Measurements from ENCODE around the gene CDK12.
"Not testable (repeated sequence)": the region's sequence is repeated elsewhere in the genome, so short reads cannot be mapped to it uniquely, and the experiment has no call there.

CDK12 gene

DNA sequence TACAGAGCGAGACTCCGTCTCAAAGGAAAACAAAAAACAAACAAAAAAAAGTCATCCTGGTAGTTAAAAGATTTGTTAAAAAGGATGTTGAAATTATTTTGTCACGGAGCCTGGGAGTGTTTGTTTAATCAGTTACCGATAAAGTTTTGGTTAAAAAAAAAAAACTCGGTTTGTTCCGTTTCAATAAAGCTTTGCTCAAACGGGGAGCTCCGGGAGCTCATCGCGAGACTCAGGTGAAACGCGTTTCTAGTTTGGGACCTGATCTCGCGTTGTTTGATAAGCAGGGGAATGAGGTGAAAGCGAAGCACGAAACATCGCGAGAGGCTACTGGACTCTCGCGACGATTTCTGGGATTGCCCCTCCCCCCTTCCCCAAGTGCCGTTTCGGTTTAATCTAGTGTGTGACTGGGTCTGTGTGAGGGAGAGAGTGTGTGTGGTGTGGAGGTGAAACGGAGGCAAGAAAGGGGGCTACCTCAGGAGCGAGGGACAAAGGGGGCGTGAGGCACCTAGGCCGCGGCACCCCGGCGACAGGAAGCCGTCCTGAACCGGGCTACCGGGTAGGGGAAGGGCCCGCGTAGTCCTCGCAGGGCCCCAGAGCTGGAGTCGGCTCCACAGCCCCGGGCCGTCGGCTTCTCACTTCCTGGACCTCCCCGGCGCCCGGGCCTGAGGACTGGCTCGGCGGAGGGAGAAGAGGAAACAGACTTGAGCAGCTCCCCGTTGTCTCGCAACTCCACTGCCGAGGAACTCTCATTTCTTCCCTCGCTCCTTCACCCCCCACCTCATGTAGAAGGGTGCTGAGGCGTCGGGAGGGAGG, at the start of gene CDK12:
Gene CDK12 (plus strand): TSS at position 374 of the 813 bp plus-strand sequence. CDS start 586 bp downstream, outside the sequence.
- DNase-seq (ENCODE audit: low read depth) = peak; percentile 99

DNA sequence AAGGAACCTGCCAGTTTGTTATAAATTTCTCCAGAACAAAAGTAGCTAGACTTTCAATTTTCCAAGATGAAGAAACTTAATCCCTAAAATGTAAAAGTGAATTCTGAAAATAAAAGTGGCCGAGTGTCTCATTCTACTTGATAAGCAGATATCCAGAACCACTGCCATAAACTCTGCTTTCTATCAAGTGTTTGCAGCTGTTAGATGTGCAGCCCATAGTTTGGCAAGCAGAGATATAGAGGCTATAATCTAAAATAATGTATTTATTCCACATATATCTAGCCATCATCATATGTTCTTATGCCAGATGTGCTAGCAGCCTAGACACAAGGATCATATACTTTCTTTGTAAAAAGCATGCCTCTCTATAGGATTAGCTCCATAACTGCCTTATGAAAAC, 45.1 kb upstream of the CDK12 start:
- DNase-seq (ENCODE audit: low read depth) = no peak

DNA sequence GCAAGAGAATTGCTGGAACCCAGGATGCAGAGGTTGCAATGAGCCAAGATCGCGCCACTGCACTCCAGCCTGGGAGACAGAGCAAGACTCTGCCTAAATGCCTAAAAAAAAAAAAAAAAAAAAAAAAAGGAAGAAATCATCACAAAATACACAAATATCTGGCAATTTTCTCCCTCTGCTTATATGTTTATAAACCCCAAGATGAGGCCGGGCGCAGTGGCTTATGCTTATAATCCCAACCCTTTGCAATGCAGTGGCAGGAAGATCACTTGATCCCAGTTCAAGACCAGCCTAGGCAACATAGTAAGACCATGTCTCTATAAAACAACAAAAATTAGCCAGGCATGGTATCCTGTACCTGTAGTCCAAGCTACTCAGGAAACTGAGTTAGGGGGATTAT, 31.7 kb upstream of the CDK12 start:
- no peak for DNase-seq (ENCODE audit: low read depth)

DNA sequence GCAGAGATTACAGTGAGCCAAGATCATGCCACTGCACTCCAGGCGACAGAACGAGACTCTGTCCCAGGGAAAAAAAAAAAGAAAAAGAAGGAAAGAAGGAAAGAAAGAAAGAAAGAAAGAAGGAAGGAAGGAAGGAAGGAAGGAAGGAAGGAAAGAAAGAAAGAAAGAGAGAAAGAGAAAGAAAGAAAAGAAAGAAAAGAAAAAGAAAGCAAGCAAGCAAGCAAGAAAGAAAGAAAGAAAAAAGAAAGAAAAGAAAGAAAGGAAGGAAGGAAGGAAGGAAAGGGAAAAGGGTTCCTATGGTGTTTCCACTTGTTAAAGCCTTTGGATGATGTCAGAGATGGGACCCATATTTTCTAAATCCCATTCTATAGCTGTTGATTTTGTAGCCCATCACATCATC, 21.4 kb upstream of the CDK12 start:
- DNase-seq (ENCODE audit: low read depth) = not testable (repeated sequence)

DNA sequence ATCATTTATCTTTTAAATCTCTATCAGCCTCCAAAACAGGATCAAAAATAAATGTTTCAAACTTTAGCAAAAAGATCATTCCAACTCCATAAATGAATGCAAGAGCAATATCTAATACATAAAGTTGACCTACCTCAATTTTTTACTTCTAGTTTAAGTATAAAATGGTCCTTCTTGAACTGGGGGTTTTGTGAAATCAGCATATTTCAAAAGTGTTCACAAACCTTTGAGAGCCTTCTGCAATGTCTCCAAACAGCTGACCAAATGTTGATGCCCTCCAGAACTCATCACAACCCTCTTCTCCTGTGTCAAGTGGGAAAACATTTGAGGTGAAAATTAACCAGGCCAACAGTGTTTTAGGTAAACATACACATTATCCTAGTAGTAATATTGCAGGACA, 18.0 kb upstream of the CDK12 start:
- no peak for DNase-seq (ENCODE audit: low read depth)

DNA sequence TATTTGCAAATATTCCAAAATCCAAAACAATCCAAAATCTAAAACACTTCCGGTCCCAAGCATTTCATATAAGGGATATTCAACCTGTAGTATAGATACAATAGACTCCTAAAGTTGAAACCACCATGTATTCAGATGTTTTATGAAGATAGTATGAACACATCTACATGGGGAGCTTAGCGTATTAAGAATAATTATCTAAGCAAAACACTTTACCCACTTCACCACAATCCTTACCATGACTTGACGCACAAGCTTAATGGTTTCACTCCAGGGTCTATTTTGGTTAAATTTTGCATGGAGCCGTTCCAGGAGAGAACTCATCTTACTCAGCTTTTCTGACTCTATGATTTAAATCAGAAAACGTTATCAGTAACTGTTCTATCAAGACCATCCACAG, 13.7 kb upstream of the CDK12 start:
- DNase-seq (ENCODE audit: low read depth) = no peak

DNA sequence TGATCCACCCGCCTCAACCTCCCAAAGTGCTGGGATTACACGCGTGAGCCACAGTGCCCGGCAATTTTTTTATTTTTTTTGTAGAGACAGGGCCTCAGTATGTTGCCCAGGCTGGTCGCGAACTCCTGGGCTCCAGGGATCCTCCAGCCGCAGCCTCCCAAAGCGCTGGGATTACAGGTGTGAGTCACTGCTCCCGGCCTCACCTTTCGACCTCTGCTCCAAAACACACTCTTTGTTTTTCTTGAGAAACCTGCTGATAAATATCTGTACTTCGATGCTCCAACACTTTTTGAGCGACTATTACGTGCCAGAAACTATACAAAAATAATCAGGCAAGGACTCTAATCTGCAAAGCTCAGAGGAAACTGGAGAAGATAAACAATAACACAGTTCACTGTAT, 11.2 kb upstream of the CDK12 start:
- no peak for DNase-seq (ENCODE audit: low read depth)

DNA sequence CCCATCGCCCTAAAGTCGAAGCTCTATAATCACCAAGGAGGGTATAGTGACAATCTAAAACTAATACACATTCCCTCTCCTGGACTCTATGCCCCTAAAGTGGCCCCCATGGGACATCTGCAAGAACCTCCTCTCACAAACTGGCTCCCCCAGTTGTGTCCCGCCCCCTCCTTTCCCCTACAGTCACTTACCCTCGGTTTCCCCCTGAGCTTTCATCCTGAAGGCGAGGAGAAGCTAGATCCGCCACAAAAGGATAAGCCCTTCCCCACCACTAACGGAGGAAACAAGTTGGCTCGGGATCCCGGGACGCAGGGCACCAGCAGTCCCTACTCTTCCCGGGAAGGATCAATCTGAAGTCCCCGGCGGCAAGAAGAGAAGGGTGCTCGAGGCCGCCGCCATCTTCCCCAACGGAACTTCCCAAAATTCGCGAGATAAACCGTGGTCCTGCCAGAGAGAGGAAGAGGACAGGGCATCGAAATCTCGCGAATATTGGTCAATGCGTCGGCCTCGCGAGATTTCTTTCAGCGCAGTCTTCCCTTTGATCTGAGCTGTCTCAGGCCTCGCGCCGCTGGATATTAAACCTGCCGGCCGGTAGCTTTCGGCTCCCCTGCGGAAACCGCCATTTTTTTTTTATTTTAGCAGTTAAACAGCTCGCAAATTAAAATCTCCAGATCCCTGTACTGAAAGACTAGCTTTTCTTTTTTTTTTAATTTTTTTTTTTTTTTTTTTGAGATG, 10.3 kb upstream of the CDK12 start, which contains the start of gene MED1:
Gene MED1 (minus strand): TSS at position 417 of the 735 bp plus-strand sequence. CDS start 201 bp downstream, at position 216.
- peak; percentile 98 for DNase-seq (ENCODE audit: low read depth)

DNA sequence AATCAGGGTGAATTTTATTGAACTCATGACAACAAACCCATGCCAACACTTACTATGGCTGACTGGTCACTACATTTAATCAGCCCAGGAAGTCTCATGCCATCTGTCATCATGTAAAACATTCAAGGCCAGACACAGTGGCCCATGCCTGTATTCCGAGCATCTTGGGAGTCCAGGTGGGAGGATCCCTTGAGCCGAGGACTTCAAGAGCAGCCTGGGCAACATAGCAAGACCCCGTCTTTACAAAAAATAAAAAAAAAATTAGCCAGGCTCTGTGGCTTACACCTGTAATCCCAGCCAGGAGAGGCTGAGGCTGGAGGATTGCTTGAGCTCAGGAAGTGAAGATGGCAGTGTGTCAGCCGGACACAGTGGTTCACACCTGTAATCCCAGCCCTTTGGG, 5.4 kb upstream of the CDK12 start:
- no peak for DNase-seq (ENCODE audit: low read depth)

DNA sequence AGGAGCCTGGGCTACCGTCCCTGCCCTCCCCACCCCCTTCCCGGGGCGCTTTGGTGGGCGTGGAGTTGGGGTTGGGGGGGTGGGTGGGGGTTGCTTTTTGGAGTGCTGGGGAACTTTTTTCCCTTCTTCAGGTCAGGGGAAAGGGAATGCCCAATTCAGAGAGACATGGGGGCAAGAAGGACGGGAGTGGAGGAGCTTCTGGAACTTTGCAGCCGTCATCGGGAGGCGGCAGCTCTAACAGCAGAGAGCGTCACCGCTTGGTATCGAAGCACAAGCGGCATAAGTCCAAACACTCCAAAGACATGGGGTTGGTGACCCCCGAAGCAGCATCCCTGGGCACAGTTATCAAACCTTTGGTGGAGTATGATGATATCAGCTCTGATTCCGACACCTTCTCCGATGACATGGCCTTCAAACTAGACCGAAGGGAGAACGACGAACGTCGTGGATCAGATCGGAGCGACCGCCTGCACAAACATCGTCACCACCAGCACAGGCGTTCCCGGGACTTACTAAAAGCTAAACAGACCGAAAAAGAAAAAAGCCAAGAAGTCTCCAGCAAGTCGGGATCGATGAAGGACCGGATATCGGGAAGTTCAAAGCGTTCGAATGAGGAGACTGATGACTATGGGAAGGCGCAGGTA, 762 bp downstream of the CDK12 start:
- peak; percentile 33 for DNase-seq (ENCODE audit: low read depth)

DNA sequence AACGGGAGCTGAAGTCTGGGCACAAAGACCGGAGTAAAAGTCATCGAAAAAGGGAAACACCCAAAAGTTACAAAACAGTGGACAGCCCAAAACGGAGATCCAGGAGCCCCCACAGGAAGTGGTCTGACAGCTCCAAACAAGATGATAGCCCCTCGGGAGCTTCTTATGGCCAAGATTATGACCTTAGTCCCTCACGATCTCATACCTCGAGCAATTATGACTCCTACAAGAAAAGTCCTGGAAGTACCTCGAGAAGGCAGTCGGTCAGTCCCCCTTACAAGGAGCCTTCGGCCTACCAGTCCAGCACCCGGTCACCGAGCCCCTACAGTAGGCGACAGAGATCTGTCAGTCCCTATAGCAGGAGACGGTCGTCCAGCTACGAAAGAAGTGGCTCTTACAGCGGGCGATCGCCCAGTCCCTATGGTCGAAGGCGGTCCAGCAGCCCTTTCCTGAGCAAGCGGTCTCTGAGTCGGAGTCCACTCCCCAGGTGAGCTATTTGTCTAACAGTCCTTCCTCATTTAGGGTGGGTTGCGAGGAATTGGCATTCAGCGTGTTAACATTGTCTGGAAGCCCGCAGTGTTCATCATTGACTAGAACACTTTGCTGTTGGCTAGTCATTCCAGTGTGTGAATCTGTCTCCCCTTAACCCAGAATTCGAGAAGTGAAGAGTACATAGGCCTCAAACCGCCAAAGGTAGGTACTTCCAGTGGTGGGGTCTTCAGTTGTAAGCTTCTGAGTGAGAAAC, 1.5 kb downstream of the CDK12 start:
- no peak for DNase-seq (ENCODE audit: low read depth)

DNA sequence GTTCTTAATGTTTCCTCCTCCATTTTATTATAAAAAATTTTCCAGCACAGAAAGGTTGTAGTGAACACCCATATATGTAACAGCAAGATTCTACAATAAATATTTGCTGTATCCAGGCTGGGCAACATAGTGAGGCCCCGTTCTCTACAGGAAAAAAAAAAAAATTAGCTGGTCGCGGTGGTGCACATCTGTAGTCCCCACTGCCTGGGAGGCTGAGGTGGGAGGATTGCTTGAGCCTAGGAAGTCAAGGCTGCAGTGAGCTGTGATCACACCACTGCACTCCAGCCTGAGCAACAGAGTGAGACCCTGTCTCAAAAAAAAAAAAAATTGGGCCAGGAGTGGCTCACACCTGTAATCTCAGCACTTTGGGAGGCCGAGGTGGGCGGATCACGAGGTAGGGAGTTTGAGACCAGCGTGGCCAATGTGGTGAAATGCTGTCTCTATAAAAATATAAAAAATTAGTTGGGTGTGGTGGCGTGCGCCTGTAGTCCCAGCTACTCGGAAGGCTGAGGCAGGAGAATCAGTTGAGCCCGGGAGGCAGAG, 3.4 kb downstream of the CDK12 start:
- DNase-seq (ENCODE audit: low read depth) = not testable (repeated sequence)

DNA sequence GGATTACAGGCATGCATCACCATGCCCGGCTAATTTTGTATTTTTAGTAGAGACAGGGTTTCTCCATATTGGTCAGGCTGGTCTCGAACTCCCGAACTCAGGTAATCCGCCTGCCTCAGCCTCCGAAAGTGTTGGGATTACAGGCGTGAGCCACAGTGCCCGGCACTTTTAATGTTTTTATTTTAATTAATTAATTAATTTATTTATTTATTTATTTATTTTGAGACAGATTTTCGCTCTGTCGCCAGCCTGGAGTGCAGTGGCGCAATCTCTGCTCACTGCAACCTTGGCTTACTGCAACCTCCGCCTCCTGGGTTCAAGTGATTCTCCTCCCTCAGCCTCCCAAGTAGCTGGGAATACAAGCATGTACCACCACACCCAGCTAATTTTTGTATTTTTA, 7.3 kb downstream of the CDK12 start:
- not testable (repeated sequence) for DNase-seq (ENCODE audit: low read depth)

DNA sequence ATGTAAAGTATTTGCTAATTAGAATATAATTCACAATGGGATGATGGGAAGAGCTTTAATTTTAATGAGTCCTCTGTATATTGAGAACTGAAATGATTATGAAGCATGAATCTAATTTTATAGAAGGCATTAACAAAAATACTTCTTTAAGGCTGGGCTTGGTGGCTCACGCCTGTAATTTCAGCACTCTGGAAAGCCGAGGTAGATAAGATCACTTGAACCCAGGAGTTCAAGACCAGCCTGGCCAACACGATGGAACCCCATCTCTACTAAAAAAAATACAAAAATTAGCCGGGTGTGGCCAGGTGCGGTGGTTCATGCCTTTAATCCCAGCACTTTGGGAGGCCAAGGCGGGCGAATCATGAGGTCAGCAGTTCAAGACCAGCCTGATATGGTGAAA, 12.0 kb downstream of the CDK12 start:
- DNase-seq (ENCODE audit: low read depth) = no peak

DNA sequence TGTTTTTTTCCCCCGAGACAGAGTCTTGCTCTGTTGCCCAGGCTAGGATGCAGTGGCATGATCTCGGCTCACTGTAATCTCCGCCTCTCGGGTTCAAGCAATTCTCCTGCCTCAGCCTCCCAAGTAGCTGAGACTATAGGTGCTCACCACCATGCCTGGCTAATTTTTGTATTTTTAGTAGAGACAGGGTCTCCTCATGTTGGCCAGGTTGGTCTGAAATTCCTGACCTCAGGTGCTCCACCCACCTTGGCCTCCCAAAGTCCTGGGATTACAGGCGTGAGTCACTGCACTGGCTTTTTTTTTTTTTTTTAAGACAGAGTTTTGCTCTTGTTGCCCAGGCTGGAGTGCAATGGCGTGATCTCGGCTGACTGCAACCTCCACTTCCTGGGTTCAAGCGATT, 18.3 kb downstream of the CDK12 start:
- DNase-seq (ENCODE audit: low read depth) = not testable (repeated sequence)

DNA sequence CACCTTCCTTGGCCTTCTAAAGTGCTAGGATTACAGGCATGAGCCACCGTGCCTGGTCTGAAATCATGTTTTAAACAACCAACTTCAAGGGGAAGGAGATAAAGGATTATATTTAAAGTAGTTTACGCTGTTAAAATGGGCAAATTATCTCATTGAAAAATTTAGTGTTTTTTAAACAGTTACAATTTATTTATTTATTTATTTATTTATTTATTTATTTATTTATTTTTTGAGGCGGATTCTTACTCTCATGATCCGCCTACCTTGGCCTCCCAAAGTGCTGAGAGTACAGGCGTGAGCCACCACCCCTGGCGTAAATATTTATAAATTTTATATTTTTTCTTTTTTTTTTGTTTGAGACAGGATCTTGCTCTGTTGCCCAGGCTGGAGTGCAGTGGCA, 22.2 kb downstream of the CDK12 start:
- DNase-seq (ENCODE audit: low read depth) = no peak

DNA sequence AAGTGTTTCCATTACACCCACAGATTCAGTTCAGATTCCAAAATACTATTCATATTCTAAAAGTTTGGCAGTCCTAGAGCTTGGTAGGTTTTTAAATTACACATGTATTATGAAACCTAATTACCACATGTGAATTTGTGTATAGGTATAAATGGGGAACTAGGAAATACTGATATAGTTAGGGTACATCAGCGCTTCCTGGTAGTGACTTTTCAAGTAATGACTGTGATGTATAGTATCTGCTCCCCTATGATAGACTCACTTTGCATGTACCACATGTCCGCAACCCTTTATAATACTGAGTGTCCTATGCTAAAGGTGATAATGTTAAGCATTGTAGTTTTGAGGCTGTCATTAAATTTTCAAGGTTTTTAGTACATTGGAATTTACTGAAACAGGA, 22.9 kb downstream of the CDK12 start:
- no peak for DNase-seq (ENCODE audit: low read depth)

DNA sequence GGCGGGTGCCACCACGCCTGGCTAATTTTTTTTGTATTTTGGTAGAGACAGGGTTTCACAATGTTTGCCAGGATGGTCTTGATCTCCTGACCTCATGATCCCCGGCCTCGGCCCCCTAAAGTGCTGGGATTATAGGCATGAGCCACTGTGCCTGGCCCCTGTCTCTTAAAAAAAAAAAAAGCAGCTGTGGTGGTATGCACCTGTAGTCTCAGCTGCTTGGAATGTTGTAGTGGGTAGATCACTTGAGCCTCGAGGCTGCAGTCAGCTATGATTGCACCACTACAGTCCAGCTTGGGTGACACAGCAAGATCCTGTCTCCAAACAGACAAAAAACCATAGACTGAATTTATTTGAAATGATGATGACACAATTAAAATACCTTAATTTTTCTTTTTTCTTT, 24.3 kb downstream of the CDK12 start:
- DNase-seq (ENCODE audit: low read depth) = peak; percentile 97

DNA sequence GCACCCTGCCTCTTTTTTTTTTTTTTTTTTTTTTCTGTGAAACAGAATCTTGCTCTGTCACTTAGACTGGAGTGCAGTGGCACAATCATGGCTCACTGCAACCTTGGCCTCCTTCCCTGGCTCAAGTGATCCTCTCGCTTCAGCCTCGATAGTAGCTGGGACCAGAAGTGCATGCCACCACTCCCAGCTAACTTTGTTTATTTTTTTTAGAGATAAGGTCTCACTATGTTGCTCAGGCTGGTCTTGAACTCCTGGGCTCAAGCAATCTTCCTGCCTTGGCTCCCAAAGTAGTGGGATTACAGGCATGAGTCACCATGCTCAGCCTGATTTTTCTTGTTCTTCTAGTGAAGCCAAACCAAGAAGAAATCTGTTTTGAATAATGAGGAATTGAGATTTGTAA, 25.0 kb downstream of the CDK12 start:
- peak; percentile 73 for DNase-seq (ENCODE audit: low read depth)

DNA sequence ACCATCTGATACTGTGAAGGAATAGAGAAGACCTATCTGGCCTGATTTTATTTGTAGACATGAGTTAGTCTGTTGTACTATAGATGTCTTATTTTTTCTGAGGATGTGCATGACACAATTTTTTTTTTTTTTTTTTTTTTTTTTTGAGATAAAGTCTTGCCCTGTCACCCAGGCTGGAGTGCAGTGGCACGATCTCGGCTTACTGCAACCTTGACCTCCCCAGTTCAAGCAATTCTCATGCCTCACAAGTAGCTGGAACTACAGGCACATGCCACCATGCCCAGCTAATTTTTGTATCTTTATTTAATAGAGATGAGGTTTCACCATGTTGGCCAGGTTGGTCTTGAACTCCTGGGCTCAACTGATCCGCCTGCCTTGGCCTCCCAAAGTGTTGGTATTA, 26.2 kb downstream of the CDK12 start:
- not testable (repeated sequence) for DNase-seq (ENCODE audit: low read depth)

DNA sequence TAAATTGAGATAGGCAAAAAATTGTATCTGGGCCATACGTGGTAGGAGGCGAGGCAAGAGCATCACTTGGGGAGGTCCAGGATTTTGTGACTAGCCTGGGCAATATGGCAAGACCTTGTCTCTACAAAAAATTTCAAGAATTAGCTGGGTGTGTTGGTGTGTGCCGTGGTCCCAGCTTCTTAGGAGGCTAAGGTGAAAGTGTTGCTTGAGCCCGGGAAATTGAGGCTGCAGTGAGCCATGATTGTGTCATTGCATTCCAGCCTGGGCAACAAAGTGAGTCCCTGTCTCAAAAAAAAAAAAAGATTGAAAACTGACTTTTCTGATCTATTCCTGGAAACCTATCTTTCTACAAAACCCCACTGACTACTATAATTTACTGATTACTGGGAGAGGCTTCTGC, 26.7 kb downstream of the CDK12 start:
- no peak for DNase-seq (ENCODE audit: low read depth)

DNA sequence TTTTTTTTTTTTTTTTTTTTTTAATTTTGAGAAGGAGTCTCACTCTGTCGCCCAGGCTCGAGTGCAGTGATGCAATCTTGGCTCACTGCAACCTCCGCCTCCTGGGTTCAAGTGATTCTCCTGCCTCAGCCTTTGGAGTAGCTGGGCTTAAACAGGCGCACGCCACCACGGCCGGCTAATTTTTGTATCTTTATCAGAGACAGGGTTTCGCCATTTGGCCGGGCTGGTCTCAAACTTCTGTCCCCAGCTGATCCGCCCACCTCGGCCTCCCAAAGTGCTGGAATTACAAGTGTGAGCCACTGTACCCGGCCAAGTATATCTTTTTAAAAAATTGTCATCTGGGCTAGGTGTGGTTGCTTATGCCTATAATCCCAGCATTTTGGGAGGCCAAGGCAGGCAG, 35.6 kb downstream of the CDK12 start:
- DNase-seq (ENCODE audit: low read depth) = not testable (repeated sequence)

Measured in amniotic epithelial cell (primary cell).